ENCODE results near the gene MYO3B.

GRCh38 chr2:170264865-170265264 lies 86.9 kb downstream of the MYO3B start:
- TF ChIP-seq CTCF (conservative IDR thresholded peaks at IDR 0.05; ENCODE audit: low read length) (no peak), EZH2phosphoT487 (IDR thresholded peaks at IDR 0.05; ENCODE audit: borderline replicate concordance, low read depth, low read length) (no peak)
